Fibroblast of villous mesenchyme (primary cell): ENCODE data around the gene KANK4. TPM values are rescaled to one million over a fixed set of nuclear protein-coding genes. Genes with fewer than 3 reads are reported as not detected.
"Not testable (repeated sequence)": the region's sequence is repeated elsewhere in the genome, so short reads cannot be mapped to it uniquely, and the experiment has no call there.

Experiments
- DNase-seq: peaks from one replicate; pipeline ENCODE4 v3.0.0-alpha.2; 2010; ENCODE audit warnings: low read depth
- H3K4me3 ChIP-seq: 2 replicates; pipeline ENCODE4 v1.5.1; 2011; ENCODE audit warnings: low read depth, mild to moderate bottlenecking, low read length
- total RNA-seq: library from RNA; depleted of rRNA; stranded (reverse); fragments of >200 nt; gene quantifications from 2 replicates; pipeline ENCODE4 v1.2.3, GENCODE V29; 2012
- TF ChIP-seq, protein P1 (sequence below): IDR thresholded peaks from 2 replicates; pipeline ENCODE4 v1.5.1; 2012; ENCODE audit warnings: low read depth, mild to moderate bottlenecking, low read length; ENCODE audit not compliant: insufficient read depth

The KANK4 gene
- total RNA-seq, 1 donor: not detected

DNA sequence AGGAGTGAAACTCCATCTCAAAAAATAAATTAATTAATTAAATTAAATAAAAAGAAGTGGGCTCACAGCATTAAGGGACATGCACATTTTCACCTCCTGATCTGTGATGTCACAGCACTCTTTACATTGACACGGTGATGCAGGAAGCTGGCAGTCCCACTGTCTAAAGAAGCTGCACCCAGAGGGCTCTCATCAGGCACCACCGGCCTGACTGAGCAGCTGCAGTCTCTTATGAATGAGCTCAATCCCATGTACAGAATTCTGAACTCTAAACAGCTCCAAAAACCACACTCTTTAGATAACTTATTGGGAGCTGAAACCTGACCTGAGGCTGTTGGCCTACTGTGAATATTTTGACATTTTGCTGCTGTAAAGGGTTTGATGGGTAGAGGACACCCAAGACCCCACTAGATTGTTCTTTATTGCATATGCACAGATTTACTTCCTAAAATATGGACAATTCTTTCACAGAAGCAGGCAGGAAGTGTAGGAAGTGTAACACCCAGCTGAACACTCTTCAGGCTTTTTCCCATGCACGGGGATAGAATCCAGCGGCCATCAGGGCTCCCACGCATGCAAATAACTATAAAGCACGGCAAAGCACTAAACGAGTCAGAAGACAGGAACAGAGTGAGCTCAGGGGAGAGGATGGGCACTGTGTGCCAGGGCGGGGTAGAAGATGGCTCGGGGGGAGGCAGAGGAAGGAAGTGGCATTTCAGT is 78.4 kb downstream of the KANK4 start:
- TF ChIP-seq, protein P1, sequence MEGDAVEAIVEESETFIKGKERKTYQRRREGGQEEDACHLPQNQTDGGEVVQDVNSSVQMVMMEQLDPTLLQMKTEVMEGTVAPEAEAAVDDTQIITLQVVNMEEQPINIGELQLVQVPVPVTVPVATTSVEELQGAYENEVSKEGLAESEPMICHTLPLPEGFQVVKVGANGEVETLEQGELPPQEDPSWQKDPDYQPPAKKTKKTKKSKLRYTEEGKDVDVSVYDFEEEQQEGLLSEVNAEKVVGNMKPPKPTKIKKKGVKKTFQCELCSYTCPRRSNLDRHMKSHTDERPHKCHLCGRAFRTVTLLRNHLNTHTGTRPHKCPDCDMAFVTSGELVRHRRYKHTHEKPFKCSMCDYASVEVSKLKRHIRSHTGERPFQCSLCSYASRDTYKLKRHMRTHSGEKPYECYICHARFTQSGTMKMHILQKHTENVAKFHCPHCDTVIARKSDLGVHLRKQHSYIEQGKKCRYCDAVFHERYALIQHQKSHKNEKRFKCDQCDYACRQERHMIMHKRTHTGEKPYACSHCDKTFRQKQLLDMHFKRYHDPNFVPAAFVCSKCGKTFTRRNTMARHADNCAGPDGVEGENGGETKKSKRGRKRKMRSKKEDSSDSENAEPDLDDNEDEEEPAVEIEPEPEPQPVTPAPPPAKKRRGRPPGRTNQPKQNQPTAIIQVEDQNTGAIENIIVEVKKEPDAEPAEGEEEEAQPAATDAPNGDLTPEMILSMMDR: no peak
- H3K4me3 ChIP-seq: no peak overlapping the region
- DNase-seq: no peak

DNA sequence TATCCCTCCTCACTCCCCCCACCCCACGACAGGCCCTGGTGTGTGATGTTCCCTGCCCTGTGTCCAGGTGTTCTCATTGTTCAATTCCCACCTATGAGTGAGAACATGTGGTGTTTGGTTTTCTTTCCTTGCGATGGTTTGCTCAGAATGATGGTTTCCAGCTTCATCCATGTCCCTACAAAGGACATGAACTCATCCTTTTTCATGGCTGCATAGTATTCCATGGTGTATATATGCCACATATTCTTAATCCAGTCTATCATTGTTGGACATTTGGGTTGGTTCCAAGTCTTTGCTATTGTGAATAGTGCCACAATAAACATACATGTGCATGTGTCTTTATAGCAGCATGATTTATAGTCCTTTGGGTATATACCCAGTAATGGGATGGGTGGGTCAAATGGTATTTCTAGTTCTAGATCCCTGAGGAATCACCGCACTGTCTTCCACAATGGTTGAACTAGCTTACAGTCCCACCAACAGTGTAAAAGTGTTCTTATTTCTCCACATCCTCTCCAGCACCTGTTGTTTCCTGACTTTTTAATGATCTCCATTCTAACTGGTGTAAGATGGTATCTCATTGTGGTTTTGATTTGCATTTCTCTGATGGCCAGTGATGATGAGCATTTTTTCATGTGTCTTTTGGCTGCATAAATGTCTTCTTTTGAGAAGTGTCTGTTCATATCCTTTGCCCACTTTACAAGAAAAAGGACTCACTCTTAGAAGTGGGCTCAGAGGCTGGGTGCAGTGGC is 79.4 kb downstream of the KANK4 start:
- DNase-seq, H3K4me3 ChIP-seq: not testable (repeated sequence)

DNA sequence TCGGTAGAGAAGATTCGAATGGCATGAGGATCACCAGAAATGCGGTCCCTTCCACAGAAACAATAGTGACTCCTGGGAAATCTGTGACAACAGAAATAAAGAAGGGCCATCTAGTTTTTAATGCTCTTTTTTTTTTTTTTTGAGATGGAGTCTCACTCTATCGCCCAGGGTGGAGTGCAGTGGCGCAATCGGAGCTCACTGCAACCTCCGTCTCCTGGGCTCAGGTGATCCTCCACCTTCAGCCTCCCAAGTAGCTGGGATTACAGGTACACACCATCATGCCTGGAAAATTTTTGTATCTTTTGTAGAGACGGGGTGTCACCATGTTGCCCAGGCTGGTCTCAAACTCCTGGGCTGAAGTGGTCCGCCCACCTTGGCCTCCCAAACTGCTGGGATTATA is 80.7 kb downstream of the KANK4 start:
- DNase-seq: no peak
- no peak overlapping the region for H3K4me3 ChIP-seq
- TF ChIP-seq, protein P1: no peak

DNA sequence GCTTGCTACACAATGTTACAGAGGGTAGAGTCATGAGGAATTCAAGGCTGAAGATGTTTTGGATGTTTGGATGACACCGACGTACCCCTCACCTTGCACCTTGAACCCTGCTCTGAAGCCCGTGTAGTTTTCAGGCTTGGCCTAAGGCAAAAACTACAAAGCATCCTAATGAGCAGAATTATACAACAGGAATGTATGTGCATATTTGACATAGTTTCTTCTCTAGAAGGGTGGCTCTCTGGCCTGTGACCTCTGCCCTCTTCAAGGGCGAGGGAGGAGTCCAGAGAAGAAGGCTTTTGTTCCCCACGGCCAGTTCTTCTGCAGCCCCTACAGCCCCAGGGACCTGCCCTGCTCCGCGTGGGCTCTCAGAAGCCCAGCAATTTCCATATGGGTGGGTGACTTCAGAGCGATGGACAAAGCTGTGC is 81.3 kb downstream of the KANK4 start:
- TF ChIP-seq, protein P1: no peak
- DNase-seq: no peak

DNA sequence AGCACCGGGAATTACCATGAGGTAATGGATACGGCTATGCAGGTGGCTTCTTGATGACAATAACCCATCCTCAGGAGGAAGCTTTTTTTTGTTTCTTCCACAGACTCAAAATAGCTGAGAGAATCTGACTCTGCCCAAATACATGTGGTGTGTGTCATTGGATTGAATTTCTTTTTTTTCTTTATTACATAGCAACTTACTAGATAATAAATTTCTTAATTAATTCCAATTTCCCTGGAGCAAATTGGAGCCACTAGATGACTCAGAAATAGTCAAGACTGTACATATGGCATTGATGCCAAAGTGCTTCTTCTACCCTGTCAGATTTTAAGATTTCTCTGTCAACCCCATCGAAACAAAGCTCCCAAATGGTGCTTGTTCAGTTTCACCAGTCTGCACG is 81.9 kb downstream of the KANK4 start:
- TF ChIP-seq, protein P1: no peak
- DNase-seq: no peak
- no peak overlapping the region for H3K4me3 ChIP-seq

More for the DNA sequence above, 81.3 kb downstream of the KANK4 start:
- no peak overlapping the region for H3K4me3 ChIP-seq

DNA sequence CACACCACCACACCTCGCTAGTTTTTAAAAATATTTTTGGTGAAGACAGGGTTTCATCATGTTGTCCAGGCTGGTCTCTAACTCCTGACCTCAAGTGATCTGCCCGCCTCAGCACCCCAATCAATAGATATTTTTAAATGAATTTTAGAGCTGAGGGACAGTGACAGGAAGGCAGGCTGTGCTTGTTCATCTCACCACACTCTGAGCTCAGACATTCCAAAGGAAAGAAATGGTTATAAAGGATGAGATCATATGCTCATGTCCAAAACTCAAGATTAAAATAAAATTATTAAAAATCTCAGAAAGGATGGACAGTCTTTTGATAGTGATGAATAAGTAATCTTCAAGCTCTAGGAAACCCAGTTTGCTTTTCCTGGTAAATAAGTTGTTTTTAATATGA is 83.7 kb downstream of the KANK4 start:
- no peak overlapping the region for H3K4me3 ChIP-seq
- no peak for DNase-seq
- TF ChIP-seq, protein P1: no peak

DNA sequence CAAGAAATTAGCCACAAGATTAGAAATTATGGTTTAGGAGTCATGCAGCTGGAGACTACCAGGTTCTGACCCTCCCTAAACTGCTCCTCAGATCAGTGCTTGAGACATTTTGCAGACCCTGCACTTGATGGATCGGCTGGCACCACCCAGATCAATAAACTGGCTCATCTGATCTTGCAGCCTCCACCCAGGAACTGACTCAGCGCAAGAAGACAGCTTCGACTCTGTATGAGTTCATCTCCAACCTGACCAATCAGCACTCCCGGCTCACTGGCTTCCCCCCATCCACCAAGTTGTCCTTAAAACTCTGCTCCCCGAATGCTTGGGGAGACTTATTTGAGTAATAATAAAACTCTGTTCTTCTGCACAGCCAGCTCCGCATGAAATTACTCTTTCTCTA is 84.5 kb downstream of the KANK4 start:
- H3K4me3 ChIP-seq: no peak overlapping the region
- TF ChIP-seq, protein P1: no peak
- DNase-seq: no peak
